Measurements from ENCODE around the gene SLC17A6. TPM values are rescaled to one million over a fixed set of nuclear protein-coding genes. Genes with fewer than 3 reads are reported as not detected.

SLC17A6 gene
- not detected in 2 replicates for total RNA-seq

DNA sequence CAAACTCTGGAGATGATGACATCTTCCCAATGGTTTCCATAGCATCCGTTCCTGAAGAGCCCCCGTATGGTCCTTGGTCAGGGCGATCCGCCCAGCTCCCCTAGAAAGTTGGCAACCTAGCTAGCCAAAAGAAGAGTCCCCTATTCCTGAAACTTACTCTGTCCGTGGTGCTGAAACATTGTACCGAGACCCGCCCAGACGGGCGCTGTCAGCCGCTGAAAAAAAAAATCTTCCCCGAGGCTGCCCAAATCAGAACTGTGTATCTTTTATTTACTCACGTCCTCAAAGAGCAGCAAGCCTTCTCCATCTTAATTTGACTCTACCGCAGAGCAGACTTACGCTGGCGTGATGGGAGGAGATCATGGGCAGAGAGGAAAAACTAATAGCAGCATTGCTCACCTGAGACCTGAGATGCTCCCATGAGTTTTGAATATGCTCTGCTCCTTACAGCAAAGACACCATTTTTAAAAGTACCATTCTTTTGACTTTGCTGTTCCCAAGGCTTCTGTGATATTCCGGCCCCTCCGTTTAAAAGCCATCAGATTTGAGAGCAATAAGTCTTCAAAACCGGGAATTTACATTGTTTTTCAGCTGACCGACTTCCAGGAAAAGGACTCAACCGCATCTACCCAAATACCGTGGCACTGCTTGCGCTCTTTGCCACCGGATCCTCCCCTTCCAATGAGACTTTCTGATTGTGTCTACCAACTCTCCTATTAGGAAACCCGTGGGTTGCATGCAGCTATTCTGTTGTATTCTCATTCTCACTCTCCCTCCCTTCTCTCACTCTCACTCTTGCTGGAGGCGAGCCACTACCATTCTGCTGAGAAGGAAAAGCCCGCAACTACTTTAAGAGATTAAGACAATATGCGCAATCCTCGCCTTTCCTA is at the start of gene SLC17A6:
Gene SLC17A6, plus strand, starts transcription at position 786 of the 890 bp plus-strand sequence. CDS start 153 bp downstream, outside the sequence.

Other genes starting within 250 kb of the SLC17A6 start
- 0.76 and 0.98 TPM in 2 replicates for gene ANO5, start 145.3 kb upstream of the SLC17A6 start, total RNA-seq